Choroid plexus epithelial cell (primary cell): Measurements from ENCODE around the gene POU5F1.
A peak's percentile ranks its signal among the peaks of the same experiment; 100 is the strongest.

ENCODE experiments used
- DNase-seq: peaks from one replicate; pipeline ENCODE4 v3.0.0-alpha.2; 2010; ENCODE audit warnings: low read depth
- H3K4me3 ChIP-seq: 2 replicates; pipeline ENCODE4 v1.5.1; 2011; ENCODE audit warnings: low read depth, mild to moderate bottlenecking, control low read depth, low read length, moderate library complexity
- CTCF ChIP-seq: conservative IDR thresholded peaks from 2 replicates; pipeline ENCODE4 v1.5.1; 2011; ENCODE audit warnings: low read depth, mild to moderate bottlenecking, control low read depth, inconsistent platforms, low read length, moderate library complexity

The POU5F1 gene

GRCh38 chr6:31126396-31127175 lies 43.9 kb downstream of the POU5F1 start:
- no peak for TF ChIP-seq CTCF
- no peak overlapping the region for H3K4me3 ChIP-seq
- no peak for DNase-seq

- no peak overlapping the region for H3K4me3 ChIP-seq
- DNase-seq = peak; percentile 19
- TF ChIP-seq CTCF = no peak
Observed at GRCh38 chr6:31125586-31126363, 44.7 kb downstream of the POU5F1 start.

GRCh38 chr6:31125162-31125561 lies 45.3 kb downstream of the POU5F1 start:
- DNase-seq = peak; percentile 39
- H3K4me3 ChIP-seq = no peak overlapping the region
- no peak for TF ChIP-seq CTCF

GRCh38 chr6:31122791-31123706 lies 47.4 kb downstream of the POU5F1 start:
- DNase-seq = peak; percentile 90
- no peak for TF ChIP-seq CTCF
- no peak overlapping the region for H3K4me3 ChIP-seq

GRCh38 chr6:31121131-31121790 lies 49.2 kb downstream of the POU5F1 start:
- no peak for TF ChIP-seq CTCF
- H3K4me3 ChIP-seq = no peak overlapping the region
- no peak for DNase-seq

- no peak for TF ChIP-seq CTCF
- no peak within 1 kb of the TSS for H3K4me3 ChIP-seq
- DNase-seq = no peak
Observed at GRCh38 chr6:31120151-31120915, 50.1 kb downstream of the POU5F1 start, which contains the start of gene CDSN. Gene CDSN, minus strand, starts transcription at chr6:31120446. Its CDS starts 27 bp downstream, at chr6:31120419.
